Measurements from ENCODE around the gene NMNAT2. TPM values are rescaled to one million over a fixed set of nuclear protein-coding genes. Genes with fewer than 3 reads are reported as not detected.
A peak's percentile ranks its signal among the peaks of the same experiment; 100 is the strongest.

Gene NMNAT2
- total RNA-seq, 3 donors from 2014 or later, result 0.29 to 2.4 (median 1.6) TPM

DNA sequence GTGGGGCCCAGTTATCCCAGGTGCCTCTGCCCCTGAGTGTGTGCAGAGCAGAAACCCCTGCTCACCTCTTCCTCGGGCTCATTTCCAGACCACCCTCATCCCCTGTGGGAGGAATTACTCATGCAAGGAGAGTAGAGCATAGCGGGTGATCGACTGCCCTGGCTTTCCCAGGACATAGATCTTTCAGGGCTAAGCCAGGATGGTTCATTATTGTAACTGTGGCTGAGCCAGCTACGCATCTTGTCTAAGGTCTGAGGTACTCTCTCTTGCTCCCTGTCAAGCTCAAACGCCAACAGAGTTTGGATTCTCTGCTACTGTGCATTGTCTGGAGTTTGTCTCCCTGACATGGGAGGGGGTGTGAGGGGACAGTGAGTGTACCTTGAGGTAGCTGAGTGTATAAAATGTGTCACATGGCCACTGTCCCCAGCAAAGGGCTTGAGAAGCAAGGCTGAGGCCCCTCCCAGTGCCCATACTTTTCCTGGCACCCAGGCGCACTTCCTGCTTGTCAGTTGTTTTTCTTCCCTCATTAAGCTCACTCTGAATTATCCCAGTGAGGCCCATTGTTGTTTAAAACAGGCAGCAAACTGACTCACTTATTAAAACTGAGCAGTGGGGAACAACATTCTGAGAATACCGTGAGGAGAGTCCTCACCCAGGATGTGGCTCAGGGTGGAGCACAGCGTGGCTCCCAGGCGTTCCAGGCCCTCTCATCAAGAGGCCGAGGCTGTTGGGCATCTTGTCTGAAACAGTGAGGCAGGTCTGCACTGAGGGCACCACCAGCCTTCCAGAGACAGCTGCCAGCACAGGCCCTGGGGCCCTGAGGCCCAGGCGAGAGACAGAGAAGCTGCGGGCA is 139.2 kb downstream of the NMNAT2 start:
- no peaks in the 10 kb centered on the region for H3K36me3 ChIP-seq
- no peaks in the 10 kb centered on the region for H3K27me3 ChIP-seq
- intact Hi-C loops (cut with DNase I; ENCODE audit: low total_unique reads), result no loop called here
- TF ChIP-seq POLR2AphosphoS5 (IDR thresholded peaks at IDR 0.05), result no peak
- TF ChIP-seq, protein P1, sequence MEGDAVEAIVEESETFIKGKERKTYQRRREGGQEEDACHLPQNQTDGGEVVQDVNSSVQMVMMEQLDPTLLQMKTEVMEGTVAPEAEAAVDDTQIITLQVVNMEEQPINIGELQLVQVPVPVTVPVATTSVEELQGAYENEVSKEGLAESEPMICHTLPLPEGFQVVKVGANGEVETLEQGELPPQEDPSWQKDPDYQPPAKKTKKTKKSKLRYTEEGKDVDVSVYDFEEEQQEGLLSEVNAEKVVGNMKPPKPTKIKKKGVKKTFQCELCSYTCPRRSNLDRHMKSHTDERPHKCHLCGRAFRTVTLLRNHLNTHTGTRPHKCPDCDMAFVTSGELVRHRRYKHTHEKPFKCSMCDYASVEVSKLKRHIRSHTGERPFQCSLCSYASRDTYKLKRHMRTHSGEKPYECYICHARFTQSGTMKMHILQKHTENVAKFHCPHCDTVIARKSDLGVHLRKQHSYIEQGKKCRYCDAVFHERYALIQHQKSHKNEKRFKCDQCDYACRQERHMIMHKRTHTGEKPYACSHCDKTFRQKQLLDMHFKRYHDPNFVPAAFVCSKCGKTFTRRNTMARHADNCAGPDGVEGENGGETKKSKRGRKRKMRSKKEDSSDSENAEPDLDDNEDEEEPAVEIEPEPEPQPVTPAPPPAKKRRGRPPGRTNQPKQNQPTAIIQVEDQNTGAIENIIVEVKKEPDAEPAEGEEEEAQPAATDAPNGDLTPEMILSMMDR (IDR thresholded peaks at IDR 0.05), result no peak
- TF ChIP-seq POLR2A (IDR thresholded peaks at IDR 0.05), result no peak
- DNase-seq (ENCODE audit: low spot score in 2 of 2), result no peak
- H3K9me3 ChIP-seq, result no peaks in the 10 kb centered on the region
- H3K4me3 ChIP-seq, result no peak overlapping the region
- peak overlapping the region; percentile 52 to 77 for H3K27ac ChIP-seq
- peaks cover 4 to 13% of the 10 kb centered on the region in 2 donors for H3K4me1 ChIP-seq

DNA sequence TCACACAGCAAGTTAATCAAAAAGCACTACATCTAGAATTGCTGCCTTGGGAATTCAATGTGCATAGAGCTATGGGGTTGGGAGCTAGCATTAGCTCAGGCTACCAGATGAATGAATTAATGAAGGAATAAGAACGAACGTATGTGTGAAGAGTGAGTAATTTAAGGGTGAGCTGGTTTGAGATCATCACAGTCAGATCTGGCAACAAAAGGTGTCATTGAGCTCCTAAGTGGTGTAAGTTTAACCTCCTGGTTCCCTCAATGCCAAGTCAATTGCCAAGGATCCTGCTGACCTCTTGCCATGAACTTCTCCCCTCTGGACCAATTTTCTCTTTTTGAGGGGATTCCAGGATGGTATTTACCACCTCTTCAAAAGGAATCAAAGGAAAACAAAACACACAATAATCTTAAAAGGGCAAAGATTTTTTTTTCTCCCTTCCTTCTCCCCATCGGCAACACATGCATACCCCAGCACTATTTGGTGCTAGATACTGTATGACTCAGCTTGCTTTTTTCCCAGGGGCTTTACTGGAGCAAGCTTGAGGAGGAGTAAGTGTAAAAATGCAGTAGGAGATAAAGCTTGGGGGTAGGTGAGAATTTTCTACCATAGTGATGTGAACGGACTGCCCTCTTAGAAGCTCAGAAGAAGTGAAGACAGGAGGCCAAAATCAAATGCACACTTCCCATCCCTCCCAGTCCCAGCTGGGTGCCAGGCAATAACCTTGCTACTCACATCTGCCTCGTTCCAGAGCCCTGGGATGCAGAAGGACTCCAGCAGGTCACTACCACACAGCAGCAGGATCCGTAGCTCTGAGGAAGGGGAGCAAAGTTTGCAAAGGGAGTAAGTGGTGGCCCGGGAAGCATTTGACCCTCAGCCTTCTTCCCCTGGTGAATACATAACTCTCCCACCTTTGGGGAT is 140.1 kb downstream of the NMNAT2 start:
- intact Hi-C loops (cut with DNase I; ENCODE audit: low total_unique reads), result no loop called here
- Histone ChIP-seq H3K27ac (no peak overlapping the region), H3K36me3 (no peaks in the 10 kb centered on the region), H3K9me3 (no peaks in the 10 kb centered on the region), H3K4me1 (peaks cover 4 to 13% of the 10 kb centered on the region in 2 donors), H3K4me3 (no peak overlapping the region), H3K27me3 (no peaks in the 10 kb centered on the region)
- TF ChIP-seq, protein P1 (IDR thresholded peaks at IDR 0.05), result no peak
- TF ChIP-seq POLR2AphosphoS5 (IDR thresholded peaks at IDR 0.05), result no peak
- no peak for TF ChIP-seq POLR2A (IDR thresholded peaks at IDR 0.05)
- no peak for DNase-seq (ENCODE audit: low spot score in 2 of 2)

DNA sequence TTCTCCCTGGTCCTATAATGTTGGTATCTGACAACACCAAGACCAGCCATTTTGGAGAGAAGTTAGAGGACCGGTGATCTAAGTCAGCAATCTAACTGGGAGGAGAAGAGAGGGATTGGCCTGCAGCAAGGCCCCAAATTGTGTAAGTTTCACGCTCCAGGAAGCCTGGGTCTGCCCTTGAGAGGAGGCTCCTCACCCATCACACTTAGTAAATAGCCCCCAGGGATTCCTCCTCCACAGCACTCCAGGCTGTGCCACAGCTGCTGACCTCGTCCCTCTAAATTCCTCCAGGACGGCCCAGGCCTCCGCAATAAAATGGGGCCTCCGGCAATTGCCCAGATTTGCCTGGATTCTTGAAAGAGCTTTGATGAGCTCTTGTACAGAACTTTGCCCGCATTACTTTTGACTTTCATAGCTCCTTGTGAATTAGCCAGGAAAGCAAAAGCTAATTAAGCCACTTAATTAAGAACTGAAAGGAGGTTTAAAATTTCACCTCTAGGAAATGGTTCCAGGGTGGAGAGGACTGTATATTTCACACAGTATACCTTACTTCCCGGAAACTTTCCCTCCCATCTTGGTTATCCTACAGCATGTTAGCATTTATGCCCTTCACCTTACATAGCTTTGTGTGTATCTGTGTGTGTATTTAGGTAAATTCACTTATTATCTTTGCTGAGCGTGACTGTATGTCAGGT is 141.6 kb downstream of the NMNAT2 start:
- TF ChIP-seq, protein P1 (IDR thresholded peaks at IDR 0.05), result no peak
- TF ChIP-seq POLR2AphosphoS5 (IDR thresholded peaks at IDR 0.05), result no peak
- no peak for TF ChIP-seq POLR2A (IDR thresholded peaks at IDR 0.05)
- Histone ChIP-seq H3K4me1 (peaks cover 4% of the 10 kb centered on the region in 2 donors), H3K9me3 (no peaks in the 10 kb centered on the region), H3K4me3 (no peak overlapping the region), H3K36me3 (no peaks in the 10 kb centered on the region), H3K27ac (no peak overlapping the region), H3K27me3 (no peaks in the 10 kb centered on the region)
- intact Hi-C loops (cut with DNase I; ENCODE audit: low total_unique reads), result no loop called here
- DNase-seq (ENCODE audit: low spot score in 2 of 2), result no peak

DNA sequence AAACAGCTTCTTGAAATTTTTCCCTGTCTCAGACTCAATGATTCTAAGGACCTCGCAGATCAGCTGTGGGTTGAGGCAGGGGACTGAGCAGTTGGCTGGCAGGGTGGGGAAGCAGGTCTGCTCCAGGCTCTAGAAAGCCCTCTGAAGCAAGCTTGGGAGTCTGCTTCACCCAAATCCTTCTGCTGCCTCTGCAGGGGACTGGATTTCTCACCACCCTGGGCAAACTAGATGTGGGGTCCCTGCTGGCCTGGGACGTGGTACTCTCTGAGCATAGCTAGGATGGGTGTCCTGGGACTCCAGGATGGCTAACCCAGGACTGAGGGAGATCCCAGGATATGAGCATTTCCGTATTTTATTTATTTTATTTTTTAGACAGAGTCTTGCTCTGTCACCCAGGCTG is 142.9 kb downstream of the NMNAT2 start:
- DNase-seq (ENCODE audit: low spot score in 2 of 2), result no peak
- peaks cover 4% of the 10 kb centered on the region in 2 donors for H3K4me1 ChIP-seq
- intact Hi-C loops (cut with DNase I; ENCODE audit: low total_unique reads), result no loop called here
- H3K27ac ChIP-seq, result no peak overlapping the region
- TF ChIP-seq, protein P1 (IDR thresholded peaks at IDR 0.05), result no peak
- no peak for TF ChIP-seq POLR2A (IDR thresholded peaks at IDR 0.05)
- no peak for TF ChIP-seq POLR2AphosphoS5 (IDR thresholded peaks at IDR 0.05)
- no peaks in the 10 kb centered on the region for H3K9me3 ChIP-seq
- H3K27me3 ChIP-seq, result no peaks in the 10 kb centered on the region
- H3K4me3 ChIP-seq, result no peak overlapping the region
- no peaks in the 10 kb centered on the region for H3K36me3 ChIP-seq
